HG03565 (cell line): ENCODE measurements around the gene SPEN.
"Not testable (repeated sequence)": the region's sequence is repeated elsewhere in the genome, so short reads cannot be mapped to it uniquely, and the experiment has no call there.

Source experiments
- ATAC-seq: cut with Tn5 transposase; IDR thresholded peaks from one replicate; pipeline ENCODE4 v1.9.1; 2021; ENCODE audit warnings: mild to moderate bottlenecking, moderate library complexity; ENCODE audit not compliant: unreplicated experiment

SPEN gene

GRCh38 chr1:15896841-15897610 lies 49.5 kb downstream of the SPEN start:
- not testable (repeated sequence) for ATAC-seq

- no peak for ATAC-seq
These were observed 51.8 kb downstream of the SPEN start for GRCh38 chr1:15899266-15899665.

- ATAC-seq: no peak
These were observed 53.3 kb downstream of the SPEN start for GRCh38 chr1:15900662-15901279.

GRCh38 chr1:15902882-15903281 lies 55.4 kb downstream of the SPEN start:
- no peak for ATAC-seq

- no peak for ATAC-seq
These were observed 61.1 kb downstream of the SPEN start for GRCh38 chr1:15908597-15908996.

GRCh38 chr1:15911141-15911540 lies 63.6 kb downstream of the SPEN start:
- ATAC-seq: no peak

- ATAC-seq: no peak
These were observed 64.4 kb downstream of the SPEN start for GRCh38 chr1:15911927-15912326.

- ATAC-seq: not testable (repeated sequence)
These were observed 66.1 kb downstream of the SPEN start for GRCh38 chr1:15913607-15914006.

- no peak for ATAC-seq
These were observed 68.5 kb downstream of the SPEN start for GRCh38 chr1:15915991-15916390.

GRCh38 chr1:15916417-15916816 lies 68.9 kb downstream of the SPEN start:
- ATAC-seq: no peak

GRCh38 chr1:15916916-15917315 lies 69.4 kb downstream of the SPEN start:
- ATAC-seq: no peak

GRCh38 chr1:15918962-15919715 lies 71.6 kb downstream of the SPEN start:
- peak; percentile 72 for ATAC-seq

- ATAC-seq: no peak
These were observed 75.7 kb downstream of the SPEN start for GRCh38 chr1:15923241-15923640.

- not testable (repeated sequence) for ATAC-seq
These were observed 78.9 kb downstream of the SPEN start for GRCh38 chr1:15926448-15926847.

- ATAC-seq: no peak
These were observed 81.8 kb downstream of the SPEN start for GRCh38 chr1:15928971-15929965.

GRCh38 chr1:15931401-15931800 lies 83.9 kb downstream of the SPEN start:
- ATAC-seq: no peak

GRCh38 chr1:15931884-15932283 lies 84.4 kb downstream of the SPEN start:
- ATAC-seq: no peak

GRCh38 chr1:15932612-15933011 lies 85.1 kb downstream of the SPEN start:
- ATAC-seq: no peak

GRCh38 chr1:15933684-15934083 lies 86.2 kb downstream of the SPEN start:
- ATAC-seq: no peak

- ATAC-seq: no peak
These were observed 86.9 kb downstream of the SPEN start for GRCh38 chr1:15934211-15935055.
